NCI-H2196 treated with DMSO at 0.1 percent for 48 hours (cell line): ENCODE results near the gene KLHL15.
"Not testable (repeated sequence)": the region's sequence is repeated elsewhere in the genome, so short reads cannot be mapped to it uniquely, and the experiment has no call there.

Experiments used
- DNase-seq: peaks from one replicate; lab custom pipeline; 2025; ENCODE audit not compliant: unreplicated experiment; lab: John Stamatoyannopoulos, UW

Gene KLHL15

DNA sequence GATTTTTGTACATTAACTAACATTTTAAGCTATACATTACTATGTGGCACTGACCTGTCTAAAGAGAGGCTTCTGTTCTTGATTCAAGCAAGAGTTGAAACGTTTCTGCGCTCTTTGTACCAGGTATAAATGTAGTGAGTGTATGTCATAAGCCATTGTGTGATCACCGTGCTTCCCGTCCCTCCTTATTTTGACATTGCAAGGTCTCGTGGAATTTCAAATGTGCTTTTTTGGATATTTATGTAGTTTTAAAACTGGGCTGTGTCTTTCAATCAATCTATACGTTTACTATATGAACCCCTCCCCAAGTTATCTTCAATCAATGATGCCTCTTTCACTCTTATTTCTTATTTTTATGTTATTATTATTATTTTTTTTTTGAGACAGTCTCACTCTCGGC, at the start of gene KLHL15:
TSS of gene KLHL15 (minus strand) at position 101 of the 400 bp plus-strand sequence. CDS start 20,493 bp downstream, outside the sequence.
- no peak for DNase-seq

GRCh38 chrX:24069877-24070276, 42.9 kb upstream of the KLHL15 start:
- DNase-seq, result no peak

DNA sequence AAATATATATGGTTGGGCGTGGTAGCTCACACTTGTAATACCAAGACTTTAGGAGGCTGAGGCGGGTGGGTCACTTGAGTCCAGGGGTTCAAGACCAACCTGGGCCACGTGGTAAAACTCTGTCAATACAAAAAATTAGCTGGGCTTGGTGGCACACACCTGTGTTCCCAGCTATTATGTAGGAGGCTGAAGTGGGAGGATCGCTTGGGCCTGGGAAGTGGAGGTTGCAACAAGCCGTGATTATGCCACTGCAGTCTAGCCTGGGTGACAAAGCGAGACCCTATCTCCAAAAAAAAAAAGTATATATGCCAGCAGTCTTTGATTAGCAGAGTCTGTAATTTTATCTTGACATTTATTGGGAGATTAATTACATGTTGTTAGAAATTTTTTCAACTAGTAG, 36.5 kb upstream of the KLHL15 start:
- DNase-seq, result no peak

DNA sequence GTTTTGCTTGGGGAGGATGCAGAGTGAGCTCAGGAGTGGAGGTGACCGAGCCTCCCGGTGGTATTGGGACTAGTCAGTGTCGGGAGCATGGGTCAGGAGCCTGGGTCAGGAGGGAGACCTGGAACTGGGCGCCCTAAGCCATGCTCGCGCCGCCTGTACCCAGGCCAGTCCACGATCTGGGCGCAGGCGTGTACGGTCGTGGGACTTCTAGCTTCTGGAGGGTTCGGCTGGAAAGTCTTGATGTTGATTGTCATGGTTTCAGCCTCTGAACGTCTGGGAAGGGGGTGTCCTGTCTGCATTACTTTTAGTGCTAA, 28.0 kb upstream of the KLHL15 start:
- no peak for DNase-seq

- DNase-seq, result peak; percentile 72
Measured at GRCh38 chrX:24054182-24055042, 27.4 kb upstream of the KLHL15 start, which contains the start of gene EIF2S3. EIF2S3 (plus strand) TSS chrX:24054956; CDS start chrX:24054969, 13 bp downstream.

GRCh38 chrX:24050522-24051318, 23.7 kb upstream of the KLHL15 start:
- not testable (repeated sequence) for DNase-seq

- not testable (repeated sequence) for DNase-seq
Measured at GRCh38 chrX:24049643-24050042, 22.7 kb upstream of the KLHL15 start.

- not testable (repeated sequence) for DNase-seq
Measured at GRCh38 chrX:24046060-24046459, 19.1 kb upstream of the KLHL15 start.

- no peak for DNase-seq
Measured at GRCh38 chrX:24037729-24038128, 10.7 kb upstream of the KLHL15 start.

DNA sequence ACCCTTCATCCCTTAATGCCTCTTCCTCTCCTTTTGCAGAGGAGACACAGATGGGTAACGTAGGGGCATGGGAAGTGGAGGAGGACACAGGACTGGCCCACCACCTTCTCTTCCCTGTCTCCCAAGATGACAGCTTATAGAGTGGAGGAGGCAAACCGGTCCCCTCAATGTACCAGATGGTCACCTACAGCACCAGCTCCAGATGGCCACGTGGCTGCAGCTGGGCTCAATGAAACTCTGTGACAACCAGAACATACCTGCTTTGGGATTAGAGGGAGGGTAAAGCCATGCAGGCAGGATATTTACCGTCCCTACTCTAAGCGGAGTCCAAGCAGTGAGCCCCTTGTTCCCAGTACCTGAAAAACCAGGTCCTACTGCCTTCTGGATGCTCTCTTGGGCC, 7.5 kb upstream of the KLHL15 start:
- no peak for DNase-seq

DNA sequence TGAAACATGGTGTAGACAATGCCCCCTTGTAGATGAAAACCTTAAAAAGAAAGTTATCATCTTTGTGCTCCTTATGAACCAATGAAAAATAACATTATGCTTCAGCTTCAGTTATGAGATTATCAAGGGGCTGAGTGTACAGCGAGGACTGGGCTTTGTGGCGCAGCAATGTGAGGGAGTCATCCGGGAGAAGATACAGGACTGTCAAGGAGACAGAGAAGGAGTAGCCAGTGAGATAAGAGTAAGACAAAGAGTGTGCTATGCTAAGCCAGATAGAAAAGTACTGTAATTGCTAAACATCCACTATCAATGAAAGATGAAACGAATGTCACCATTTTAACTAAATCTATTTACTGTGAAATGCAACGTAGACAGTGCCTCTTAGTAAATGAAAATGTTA, 3.6 kb upstream of the KLHL15 start:
- DNase-seq, result no peak

DNA sequence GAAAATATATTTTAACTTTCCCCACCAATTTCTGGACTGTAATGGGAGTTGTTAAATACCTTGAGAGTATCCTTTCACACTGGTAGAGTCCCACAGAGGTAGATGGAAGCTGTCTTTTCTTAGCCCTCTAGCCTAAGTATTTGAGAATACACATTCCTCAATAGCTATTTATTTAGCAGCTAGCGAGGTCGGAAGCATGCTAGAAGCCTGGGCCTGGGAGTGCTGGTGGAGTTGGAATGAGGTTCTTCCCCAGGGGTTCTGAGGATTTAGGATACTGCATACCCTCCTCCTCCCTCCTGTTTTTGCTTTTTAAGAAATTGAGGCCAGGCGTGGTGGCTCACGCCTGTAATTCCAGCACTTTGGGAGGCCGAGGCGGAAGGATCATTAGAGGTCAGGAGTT, 999 bp upstream of the KLHL15 start:
- DNase-seq, result no peak

DNA sequence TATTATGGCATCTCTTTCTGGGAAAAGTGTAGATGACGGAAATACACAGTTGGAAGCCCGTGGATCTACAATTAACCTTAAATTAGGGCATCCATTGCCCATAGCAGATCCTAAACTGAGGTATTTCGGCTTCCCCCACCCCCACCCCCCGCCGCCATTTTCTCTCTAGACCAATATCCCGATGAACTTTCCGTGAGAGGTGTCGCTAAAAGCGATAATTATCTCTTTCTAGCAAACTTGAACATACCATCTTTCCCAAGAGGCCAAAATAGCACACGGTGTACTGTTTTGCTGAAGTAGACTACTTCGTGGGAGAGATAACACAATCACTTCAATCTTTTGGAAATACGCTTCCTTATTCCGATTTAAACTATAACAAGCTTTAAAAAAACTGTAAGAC, 554 bp downstream of the KLHL15 start:
- no peak for DNase-seq

DNA sequence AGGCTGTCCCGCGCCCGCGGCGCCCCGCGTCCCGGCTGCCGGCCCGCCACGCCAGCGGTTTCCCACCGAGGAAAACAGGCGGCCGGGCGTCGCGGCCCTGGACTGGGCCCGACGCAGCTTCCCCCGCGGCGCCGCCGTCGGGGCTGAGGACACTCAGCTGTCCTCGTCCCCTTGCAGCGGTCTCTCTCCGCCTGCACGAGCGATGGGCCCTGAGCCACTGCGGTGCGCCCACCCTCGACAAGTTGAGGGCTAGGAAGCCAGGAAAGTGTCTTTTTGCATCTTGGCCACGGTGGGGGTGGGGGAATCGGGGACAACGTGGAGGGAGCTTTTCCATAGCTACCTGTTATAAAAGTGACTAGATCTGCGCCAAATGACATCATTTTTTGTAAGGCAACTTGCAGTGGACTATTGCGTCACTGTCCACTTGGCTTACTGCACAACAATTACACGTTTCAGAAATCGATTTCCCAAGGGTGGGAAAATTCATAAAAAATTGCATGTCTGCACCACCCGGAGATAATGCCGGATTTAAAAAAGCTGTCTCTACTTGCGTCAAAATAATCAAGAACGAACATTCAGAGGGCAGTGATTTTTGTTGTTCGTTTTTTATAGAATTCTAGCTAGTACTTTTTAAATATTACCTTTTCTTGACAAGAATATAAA, 1.1 kb downstream of the KLHL15 start:
- peak; percentile 21 for DNase-seq

GRCh38 chrX:24024819-24025740, 1.9 kb downstream of the KLHL15 start:
- peak; percentile 74 for DNase-seq

DNA sequence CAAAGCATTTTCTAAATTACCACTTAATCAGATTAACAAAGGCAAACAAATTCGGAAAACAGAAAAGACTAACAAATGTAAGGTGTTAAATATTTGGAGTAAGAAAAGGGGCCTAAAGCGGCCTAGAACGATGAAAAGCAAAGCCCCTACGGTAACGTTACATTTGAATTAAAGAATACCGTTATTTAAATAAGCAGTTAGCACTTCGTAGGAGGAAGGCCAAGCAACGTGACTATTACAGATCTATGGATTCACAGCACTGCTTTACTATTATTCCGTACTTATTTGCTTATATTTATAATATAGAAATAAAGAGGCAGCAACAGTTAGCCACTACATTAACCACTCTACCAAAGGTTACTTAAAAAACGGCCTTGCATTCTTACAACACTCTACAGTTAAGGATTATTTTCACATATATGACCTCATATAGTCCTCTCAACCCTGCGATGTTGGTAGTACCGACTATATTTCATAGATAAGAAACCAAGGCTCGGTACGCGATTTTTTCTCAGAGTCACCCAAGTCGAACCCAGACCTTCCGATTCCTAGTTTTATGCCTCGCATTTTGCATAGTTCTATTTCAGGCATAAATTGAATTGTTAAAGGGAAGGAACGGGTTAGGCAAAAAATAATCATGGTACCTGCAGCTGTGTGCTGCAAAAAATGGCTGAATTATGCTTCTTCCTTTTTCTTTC, 2.9 kb downstream of the KLHL15 start:
- DNase-seq, result no peak

DNA sequence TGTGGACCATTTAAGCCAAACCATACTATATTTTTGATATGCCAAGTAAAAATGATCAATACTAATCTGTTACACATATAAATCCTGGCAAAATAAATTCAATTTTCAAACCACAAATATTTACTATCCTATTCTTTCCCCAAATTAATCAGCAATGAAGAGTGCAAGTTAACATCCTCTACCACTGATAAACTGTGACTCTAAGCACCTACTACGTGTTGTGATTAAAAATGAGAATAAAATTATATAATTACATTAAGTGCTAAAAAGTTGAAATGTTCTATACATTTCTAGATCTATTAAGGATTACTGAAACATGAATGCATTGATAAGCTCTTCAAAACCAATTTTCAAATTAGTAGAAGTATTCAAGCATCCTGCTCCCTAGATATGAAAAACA, 3.4 kb downstream of the KLHL15 start:
- no peak for DNase-seq

GRCh38 chrX:24020306-24020876, 6.6 kb downstream of the KLHL15 start:
- DNase-seq, result no peak

- DNase-seq, result no peak
Measured at GRCh38 chrX:24019448-24019847, 7.5 kb downstream of the KLHL15 start.

GRCh38 chrX:24018809-24019208, 8.2 kb downstream of the KLHL15 start:
- DNase-seq, result no peak
